Activated T-helper 2 cell treated with anti-CD3 and anti-CD28 coated beads, Interferon-gamma antibody, Interleukin-2, Interleukin-4, amounts not matched to agents 10 μg/mL and 5 μg/mL and 100 μg/mL, durations not matched to agents 14 hours and 24 hours and 36 hours (primary cell): ENCODE data around the gene MTIF3. TPM values are rescaled to one million over a fixed set of nuclear protein-coding genes. Genes with fewer than 3 reads are reported as not detected.

ENCODE experiments used
- DNase-seq: peaks from one replicate; pipeline ENCODE4 v3.0.0; 2021; ENCODE audit warnings: low spot score
- H3K27ac Mint-ChIP-seq: one replicate; pipeline ENCODE4 v1.8.0; 2021; ENCODE audit warnings: mixed read lengths
- H3K27me3 Mint-ChIP-seq: one replicate; pipeline ENCODE4 v1.8.0; 2021; ENCODE audit warnings: low read depth, mixed read lengths
- H3K36me3 Mint-ChIP-seq: one replicate; pipeline ENCODE4 v1.8.0; 2021; ENCODE audit warnings: low read depth, mixed read lengths
- H3K4me1 Mint-ChIP-seq: one replicate; pipeline ENCODE4 v1.8.0; 2021; ENCODE audit warnings: low read depth, mixed read lengths
- H3K4me3 Mint-ChIP-seq: one replicate; pipeline ENCODE4 v1.8.0; 2021; ENCODE audit warnings: low read depth, mild to moderate bottlenecking, moderate library complexity, mixed read lengths
- H3K9me3 Mint-ChIP-seq: one replicate; pipeline ENCODE4 v1.8.0; 2021; ENCODE audit warnings: mixed read lengths
- intact Hi-C: fragments of 100-400 bp; cut with micrococcal nuclease; formaldehyde crosslinking; loops from one replicate; pipeline ENCODE4 v1.15.1; 2023
- total RNA-seq: library from RNA; stranded (reverse); gene quantifications from 2 replicates; pipeline ENCODE4 v1.2.3, GENCODE V29; 2022

MTIF3 gene
- total RNA-seq, 1 donor from 2014 or later, result 25.0 TPM

GRCh38 chr13:27474751-27475268, 24.4 kb upstream of the MTIF3 start:
- H3K4me3 Mint-ChIP-seq, result no peak overlapping the region
- peaks cover 17% of the 10 kb centered on the region for H3K4me1 Mint-ChIP-seq
- no peaks in the 10 kb centered on the region for H3K9me3 Mint-ChIP-seq
- peaks cover 5% of the 10 kb centered on the region for H3K27me3 Mint-ChIP-seq
- DNase-seq, result no peak
- intact Hi-C loops, result no loop called here
- H3K27ac Mint-ChIP-seq, result no peak overlapping the region
- H3K36me3 Mint-ChIP-seq, result no peaks in the 10 kb centered on the region

GRCh38 chr13:27472941-27473340, 22.6 kb upstream of the MTIF3 start:
- no peaks in the 10 kb centered on the region for H3K36me3 Mint-ChIP-seq
- peaks cover 5% of the 10 kb centered on the region for H3K27me3 Mint-ChIP-seq
- no peak overlapping the region for H3K4me3 Mint-ChIP-seq
- H3K4me1 Mint-ChIP-seq, result peaks cover 12% of the 10 kb centered on the region
- H3K27ac Mint-ChIP-seq, result no peak overlapping the region
- no peak for DNase-seq
- no peaks in the 10 kb centered on the region for H3K9me3 Mint-ChIP-seq
- intact Hi-C loops, result no loop called here

DNA sequence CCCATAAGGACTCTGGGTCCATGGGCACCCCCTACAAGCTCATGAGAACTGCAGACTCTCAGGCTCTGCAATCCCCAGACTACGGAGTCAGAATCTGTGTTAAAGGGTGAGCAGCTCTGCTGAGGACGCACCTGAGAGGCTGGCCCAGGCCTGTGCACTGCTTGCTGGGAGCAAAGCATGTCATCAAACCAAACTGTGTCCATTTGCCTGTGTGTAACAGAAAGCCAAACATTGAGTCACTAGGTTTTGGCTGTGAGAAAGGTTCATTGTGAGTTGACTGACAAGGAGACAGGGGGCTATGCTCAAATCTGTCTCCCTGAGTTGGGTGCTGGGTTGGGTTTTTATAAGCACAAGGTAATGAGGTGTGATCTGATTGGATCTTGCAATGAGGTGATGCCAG, 22.1 kb upstream of the MTIF3 start:
- DNase-seq, result no peak
- Mint-ChIP-seq H3K27ac (no peak overlapping the region), H3K4me3 (no peak overlapping the region), H3K4me1 (peaks cover 8% of the 10 kb centered on the region), H3K36me3 (no peaks in the 10 kb centered on the region), H3K9me3 (no peaks in the 10 kb centered on the region), H3K27me3 (peaks cover 5% of the 10 kb centered on the region)
- intact Hi-C loops, result no loop called here

DNA sequence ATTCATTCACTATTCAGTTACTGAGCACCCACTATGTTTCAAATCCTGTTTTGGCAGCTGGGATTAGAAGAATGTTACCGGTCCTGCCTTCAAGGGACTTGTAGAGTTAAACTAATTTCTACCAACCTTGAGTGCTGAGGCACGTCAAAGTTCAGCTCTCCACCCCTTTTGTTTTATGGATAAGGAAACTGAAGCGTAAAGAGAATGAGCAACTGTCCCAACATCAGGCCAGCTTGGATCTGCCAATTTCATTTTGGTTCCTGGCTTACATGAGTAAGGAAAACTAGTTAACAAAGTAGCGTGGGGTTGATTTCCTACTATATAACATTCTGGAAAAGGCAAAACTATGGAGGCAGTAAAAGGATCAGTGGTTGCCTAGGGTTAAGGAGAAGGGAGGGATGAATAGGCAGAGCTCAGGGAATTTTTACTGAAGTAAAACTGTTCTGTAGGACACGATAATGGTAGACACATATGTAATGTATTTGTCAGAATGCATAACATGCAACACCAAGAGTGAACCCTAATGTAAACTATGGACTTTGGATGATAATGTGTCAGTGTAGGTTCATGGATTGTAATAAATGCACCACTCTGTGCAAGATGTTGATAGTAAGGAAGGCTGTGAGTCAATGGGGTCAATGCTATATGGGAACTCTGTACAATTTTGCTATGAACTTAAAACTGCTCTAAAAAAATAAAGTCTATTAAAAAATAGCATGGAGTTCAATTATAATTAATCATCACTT, 19.9 kb upstream of the MTIF3 start:
- Mint-ChIP-seq H3K36me3 (no peaks in the 10 kb centered on the region), H3K27me3 (peaks cover 5% of the 10 kb centered on the region), H3K4me3 (no peak overlapping the region), H3K9me3 (no peaks in the 10 kb centered on the region), H3K27ac (no peak overlapping the region), H3K4me1 (peaks cover 5% of the 10 kb centered on the region)
- no peak for DNase-seq
- intact Hi-C loops, result no loop called here

- Mint-ChIP-seq H3K27me3 (peaks cover 5% of the 10 kb centered on the region), H3K4me3 (no peak overlapping the region), H3K27ac (no peak overlapping the region), H3K36me3 (no peaks in the 10 kb centered on the region), H3K9me3 (no peaks in the 10 kb centered on the region), H3K4me1 (peaks cover 3% of the 10 kb centered on the region)
- no peak for DNase-seq
- intact Hi-C loops, result no loop called here
These were observed 16.1 kb upstream of the MTIF3 start for GRCh38 chr13:27466513-27466912.

DNA sequence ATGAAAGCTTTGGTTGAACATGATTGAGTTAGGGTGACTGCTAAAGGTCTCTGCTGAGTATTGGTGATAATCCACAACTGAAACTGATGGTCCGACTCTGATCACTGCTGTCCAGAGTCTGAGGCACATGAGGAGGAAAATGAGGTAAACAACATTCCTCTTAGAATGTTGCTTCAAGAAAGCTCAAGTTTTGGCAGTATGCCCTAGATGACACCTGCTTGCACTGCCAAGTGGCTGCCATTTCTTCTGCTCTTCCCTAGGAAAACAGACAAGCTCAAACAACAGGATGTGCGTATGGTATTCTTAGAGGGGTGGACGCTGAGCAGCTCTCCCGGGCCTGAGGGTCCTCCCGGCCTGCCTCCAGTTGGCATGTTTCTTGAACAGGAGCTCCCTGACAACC, 15.2 kb upstream of the MTIF3 start:
- no peaks in the 10 kb centered on the region for H3K36me3 Mint-ChIP-seq

GRCh38 chr13:27463500-27463899, 13.1 kb upstream of the MTIF3 start:
- Mint-ChIP-seq H3K36me3 (no peaks in the 10 kb centered on the region), H3K9me3 (no peaks in the 10 kb centered on the region), H3K4me1 (peaks cover 3% of the 10 kb centered on the region), H3K27me3 (no peaks in the 10 kb centered on the region), H3K27ac (no peak overlapping the region), H3K4me3 (no peak overlapping the region)
- intact Hi-C loops, result no loop called here
- no peak for DNase-seq

More for the DNA sequence above, 15.2 kb upstream of the MTIF3 start:
- no peak for DNase-seq
- intact Hi-C loops, result no loop called here
- Mint-ChIP-seq H3K4me3 (no peak overlapping the region), H3K27me3 (peaks cover 5% of the 10 kb centered on the region), H3K4me1 (peaks cover 3% of the 10 kb centered on the region), H3K9me3 (no peaks in the 10 kb centered on the region), H3K27ac (no peak overlapping the region)

GRCh38 chr13:27461940-27462584, 11.7 kb upstream of the MTIF3 start:
- Mint-ChIP-seq H3K27ac (no peak overlapping the region), H3K4me3 (no peak overlapping the region), H3K9me3 (no peaks in the 10 kb centered on the region), H3K36me3 (no peaks in the 10 kb centered on the region), H3K4me1 (peaks cover 5% of the 10 kb centered on the region), H3K27me3 (no peaks in the 10 kb centered on the region)
- no peak for DNase-seq
- intact Hi-C loops, result no loop called here

DNA sequence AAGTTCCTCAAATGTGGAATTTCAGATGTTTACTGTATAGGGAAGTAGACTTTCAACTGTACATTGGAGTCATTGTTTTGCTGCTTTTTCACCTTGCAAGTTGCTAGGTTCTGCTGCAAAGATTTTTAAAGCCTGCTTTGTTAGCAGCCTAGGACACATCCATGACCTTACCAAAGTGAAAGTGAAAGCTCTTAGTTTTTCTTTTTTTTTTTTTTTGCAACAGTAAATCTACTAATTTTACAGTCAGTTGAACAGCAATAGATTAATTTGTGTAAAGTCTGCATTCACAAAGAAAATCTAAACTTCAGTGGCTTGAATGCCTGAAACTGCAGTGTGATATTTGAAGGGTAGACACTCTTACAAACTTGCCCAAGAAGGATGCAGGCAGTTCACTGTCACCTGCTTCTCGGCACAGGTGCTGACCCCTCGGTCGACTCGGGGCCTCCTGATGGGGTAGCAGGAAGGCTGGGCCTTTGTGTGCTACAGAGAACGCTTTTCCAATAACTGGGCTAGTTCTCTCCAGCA, 5.0 kb upstream of the MTIF3 start:
- H3K27ac Mint-ChIP-seq, result peak overlapping the region; percentile 99
- no peak for DNase-seq
- intact Hi-C loops, result loop anchor here (10.0 kb wide), 1 partner anchor 679 kb away; the partner anchor contains the start of gene PAN3
- peaks cover 21% of the 10 kb centered on the region for H3K4me1 Mint-ChIP-seq
- H3K4me3 Mint-ChIP-seq, result peak overlapping the region; percentile 89
- H3K9me3 Mint-ChIP-seq, result no peaks in the 10 kb centered on the region
- no peaks in the 10 kb centered on the region for H3K36me3 Mint-ChIP-seq
- H3K27me3 Mint-ChIP-seq, result no peaks in the 10 kb centered on the region

- Mint-ChIP-seq H3K27ac (peak overlapping the region; percentile 94), H3K27me3 (no peaks in the 10 kb centered on the region), H3K4me1 (peaks cover 47% of the 10 kb centered on the region), H3K4me3 (peak overlapping the region; percentile 92), H3K9me3 (no peaks in the 10 kb centered on the region), H3K36me3 (peaks cover 9% of the 10 kb centered on the region)
- intact Hi-C loops, result loop anchor here (1.0 to 10.0 kb wide), 5 partner anchors 25 to 684 kb away; partner anchors contain the start of genes PAN3 and POLR1D
- peak; percentile 24 for DNase-seq
These were observed 632 bp upstream of the MTIF3 start for GRCh38 chr13:27450921-27451471.

GRCh38 chr13:27449081-27449603, 1.2 kb downstream of the MTIF3 start:
- no peaks in the 10 kb centered on the region for H3K27me3 Mint-ChIP-seq
- H3K27ac Mint-ChIP-seq, result peak overlapping the region; percentile 94
- H3K4me1 Mint-ChIP-seq, result peaks cover 48% of the 10 kb centered on the region
- intact Hi-C loops, result no loop called here
- peaks cover 17% of the 10 kb centered on the region for H3K36me3 Mint-ChIP-seq
- H3K4me3 Mint-ChIP-seq, result peak overlapping the region; percentile 92
- no peak for DNase-seq
- H3K9me3 Mint-ChIP-seq, result no peaks in the 10 kb centered on the region

DNA sequence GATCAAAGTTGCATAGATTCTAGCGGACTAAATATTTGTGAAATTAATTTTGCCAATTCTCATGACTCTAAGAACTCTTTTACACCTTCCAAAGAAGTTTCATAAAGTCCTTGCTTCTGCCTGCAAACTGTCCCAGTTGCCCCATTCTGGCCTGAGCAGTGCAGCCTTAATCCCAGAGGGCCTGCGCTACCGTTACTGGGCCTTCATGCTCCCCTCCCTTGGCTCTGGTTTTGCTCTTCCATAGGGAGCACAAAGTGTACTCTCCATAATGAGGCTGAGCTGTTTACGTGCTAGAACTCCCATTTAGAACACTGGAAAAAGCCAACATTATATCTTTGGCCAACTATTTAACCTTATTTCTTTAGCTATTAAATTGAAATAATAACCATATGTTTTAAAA, 2.1 kb downstream of the MTIF3 start:
- H3K36me3 Mint-ChIP-seq, result peaks cover 17% of the 10 kb centered on the region
- peaks cover 48% of the 10 kb centered on the region for H3K4me1 Mint-ChIP-seq
- no peaks in the 10 kb centered on the region for H3K27me3 Mint-ChIP-seq
- intact Hi-C loops, result no loop called here
- peak overlapping the region; percentile 14 for H3K4me3 Mint-ChIP-seq
- no peaks in the 10 kb centered on the region for H3K9me3 Mint-ChIP-seq
- no peak for DNase-seq
- H3K27ac Mint-ChIP-seq, result peak overlapping the region; percentile 21
